ENCODE measurements around the gene GPHA2.
A peak's percentile ranks its signal among the peaks of the same experiment; 100 is the strongest.

The GPHA2 gene

DNA sequence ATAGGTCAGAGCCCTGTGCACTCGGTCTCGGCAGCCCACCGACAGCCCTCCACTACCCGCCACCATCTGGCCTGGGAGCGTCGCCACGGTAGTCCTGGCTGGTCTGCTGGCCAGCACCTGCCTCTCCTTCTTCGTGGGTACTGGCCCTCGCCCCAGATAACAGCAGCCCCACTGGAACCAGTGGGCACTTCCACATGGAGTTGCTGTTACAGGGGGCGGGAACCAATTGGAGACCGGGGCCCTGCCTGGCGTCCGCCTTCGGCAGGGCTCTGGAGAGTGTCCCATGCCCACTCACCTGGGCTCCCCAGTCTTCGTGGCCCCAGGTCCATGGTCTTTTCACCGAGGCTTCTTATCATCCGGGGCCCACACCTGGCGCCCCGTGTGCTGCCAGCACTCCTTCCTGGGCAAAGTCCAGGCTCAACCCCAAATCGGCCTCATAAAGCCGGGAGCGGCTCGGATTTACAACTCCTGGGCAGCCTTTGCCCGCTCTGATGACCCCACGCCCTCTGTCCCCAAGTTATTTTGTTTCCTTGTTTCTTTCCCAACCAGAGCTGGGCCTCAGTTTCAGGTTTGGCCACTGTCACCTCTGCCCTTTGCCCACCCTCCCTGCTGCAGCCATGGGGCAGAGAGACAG lies 44.4 kb downstream of the GPHA2 start:
- DNase-seq (ENCODE audit: low read depth in 2 of 2) = no peak

DNA sequence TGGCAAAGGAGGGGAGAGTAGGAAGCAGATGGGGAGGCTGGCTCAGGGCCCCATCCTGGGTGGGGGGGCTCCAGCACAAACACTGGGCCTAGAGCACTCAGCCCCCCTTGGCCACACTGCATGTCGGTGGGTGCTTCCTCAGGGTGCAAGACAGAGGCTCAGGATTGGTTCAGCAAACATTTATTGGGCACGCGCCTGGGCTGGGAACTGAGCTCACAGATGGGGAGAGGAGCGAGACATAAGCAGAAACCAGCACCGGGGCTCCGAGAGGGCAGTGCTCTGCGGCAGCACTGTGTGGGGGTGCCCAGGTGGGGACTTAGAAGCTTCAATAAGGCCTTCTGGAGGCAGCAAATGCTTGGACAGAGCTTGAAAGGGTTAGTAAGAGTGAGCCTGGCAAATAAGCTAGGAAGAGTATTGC lies 45.2 kb downstream of the GPHA2 start:
- DNase-seq (ENCODE audit: low read depth in 2 of 2) = no peak

DNA sequence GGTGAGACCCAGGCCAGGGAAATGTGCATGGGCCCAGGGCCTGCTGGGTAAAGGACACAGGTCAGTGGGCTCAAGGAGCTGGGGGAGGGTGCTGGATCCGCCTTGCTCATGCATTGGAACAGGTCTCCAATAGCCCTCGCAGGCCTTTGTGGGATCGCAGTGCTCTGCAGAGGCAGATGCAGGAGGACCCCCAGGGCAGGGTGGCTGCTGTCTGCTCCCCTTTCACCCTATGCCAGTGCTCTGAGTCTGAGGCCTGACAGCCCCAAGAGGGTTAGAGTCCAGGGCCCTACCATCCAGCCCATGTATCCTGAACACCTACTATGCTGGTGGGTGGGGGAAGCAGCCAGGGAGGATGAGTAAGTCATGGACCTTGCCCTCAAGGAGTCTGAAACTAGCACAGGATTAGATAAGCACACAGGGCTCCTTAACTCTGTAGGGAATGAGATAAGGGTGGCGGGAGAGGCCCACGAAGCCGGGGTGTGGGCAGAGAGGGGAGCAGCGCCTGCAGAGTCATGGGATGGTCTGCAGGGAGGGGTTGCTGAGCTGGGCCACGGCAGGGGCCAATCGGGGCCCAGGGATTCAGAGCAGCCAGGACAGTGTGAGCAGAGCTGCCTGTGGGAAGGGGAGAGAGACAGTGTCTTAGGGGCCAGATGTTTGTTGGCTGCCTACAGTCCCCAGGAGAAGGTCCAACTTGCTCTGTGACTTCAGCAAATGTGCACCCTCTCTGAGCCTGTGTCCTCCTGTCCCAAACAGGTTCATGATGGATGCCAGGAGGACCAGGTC lies 46.8 kb downstream of the GPHA2 start:
- no peak for DNase-seq (ENCODE audit: low read depth in 2 of 2)

DNA sequence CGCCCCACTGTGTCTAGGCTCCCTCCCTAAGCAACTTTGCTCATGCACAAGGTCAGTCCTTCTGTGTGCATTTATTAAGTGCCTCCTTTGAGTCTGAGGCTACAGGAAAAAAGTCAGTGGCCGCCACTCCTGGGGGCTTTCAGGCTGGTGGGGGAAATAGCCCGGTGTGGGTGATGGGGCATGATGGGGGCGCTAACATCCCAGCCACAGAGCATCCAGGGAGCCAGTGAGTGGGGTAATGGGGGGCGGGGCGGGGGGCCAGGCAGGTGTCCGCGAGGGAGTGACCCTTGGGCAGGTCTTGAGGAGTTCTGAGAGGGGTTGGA lies 47.3 kb downstream of the GPHA2 start:
- no peak for DNase-seq (ENCODE audit: low read depth in 2 of 2)

DNA sequence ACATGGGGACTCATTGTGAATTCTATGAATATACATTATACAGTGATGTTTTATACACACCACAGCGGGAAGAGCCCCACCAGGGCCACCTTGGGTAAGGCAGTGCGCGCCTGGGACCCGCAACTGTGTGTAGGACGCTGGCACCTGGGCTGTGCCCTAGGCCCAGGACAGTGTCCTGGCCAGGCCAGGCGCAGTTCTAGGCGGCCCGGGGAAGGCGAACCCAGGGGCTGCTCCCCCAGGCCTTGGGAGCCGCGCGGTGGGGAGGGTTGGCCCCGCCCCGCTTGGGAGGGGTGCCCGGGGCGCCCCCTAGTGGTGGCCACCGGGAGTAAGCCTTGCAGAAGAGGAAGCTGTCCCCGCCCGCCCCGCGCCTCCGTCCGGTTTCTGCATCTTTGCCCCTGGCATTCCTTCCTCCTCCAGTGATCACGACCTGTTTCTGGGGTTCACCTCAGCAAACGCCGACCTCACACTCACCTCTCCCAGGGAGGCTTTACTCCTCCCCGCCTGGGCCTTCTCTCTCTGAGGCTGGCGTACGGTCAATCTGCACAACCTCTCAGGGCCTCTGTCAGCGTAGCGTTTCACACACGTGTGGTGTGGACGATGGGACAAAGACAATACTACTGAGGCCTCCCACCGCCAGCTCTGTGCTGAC lies 47.8 kb downstream of the GPHA2 start:
- DNase-seq (ENCODE audit: low read depth in 2 of 2) = peak; percentile 81 to 86

DNA sequence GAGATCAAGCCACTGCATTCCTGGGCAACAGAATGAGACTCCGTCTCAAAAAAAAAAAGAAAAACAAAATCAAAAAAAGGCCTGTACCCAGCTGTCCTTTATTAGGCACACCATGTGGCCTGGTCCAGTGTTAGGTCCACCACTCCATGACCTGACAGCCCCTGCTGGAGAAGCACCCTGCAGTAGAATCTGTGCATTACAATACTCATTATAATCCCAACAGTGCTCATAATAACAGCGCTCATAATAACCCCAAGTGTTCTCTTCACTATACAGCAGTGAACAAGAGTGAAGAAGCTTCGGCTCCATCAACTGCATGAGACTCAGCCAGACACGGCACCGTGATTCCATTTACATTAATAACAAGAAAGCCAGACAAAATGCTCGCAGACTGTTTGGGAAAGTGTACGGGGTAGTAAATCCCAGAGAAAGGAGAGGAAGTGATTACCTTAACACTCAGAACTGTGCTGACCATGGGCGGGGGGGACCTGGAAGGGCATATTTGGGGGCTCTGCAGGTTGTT lies 48.4 kb downstream of the GPHA2 start:
- DNase-seq (ENCODE audit: low read depth in 2 of 2) = no peak

DNA sequence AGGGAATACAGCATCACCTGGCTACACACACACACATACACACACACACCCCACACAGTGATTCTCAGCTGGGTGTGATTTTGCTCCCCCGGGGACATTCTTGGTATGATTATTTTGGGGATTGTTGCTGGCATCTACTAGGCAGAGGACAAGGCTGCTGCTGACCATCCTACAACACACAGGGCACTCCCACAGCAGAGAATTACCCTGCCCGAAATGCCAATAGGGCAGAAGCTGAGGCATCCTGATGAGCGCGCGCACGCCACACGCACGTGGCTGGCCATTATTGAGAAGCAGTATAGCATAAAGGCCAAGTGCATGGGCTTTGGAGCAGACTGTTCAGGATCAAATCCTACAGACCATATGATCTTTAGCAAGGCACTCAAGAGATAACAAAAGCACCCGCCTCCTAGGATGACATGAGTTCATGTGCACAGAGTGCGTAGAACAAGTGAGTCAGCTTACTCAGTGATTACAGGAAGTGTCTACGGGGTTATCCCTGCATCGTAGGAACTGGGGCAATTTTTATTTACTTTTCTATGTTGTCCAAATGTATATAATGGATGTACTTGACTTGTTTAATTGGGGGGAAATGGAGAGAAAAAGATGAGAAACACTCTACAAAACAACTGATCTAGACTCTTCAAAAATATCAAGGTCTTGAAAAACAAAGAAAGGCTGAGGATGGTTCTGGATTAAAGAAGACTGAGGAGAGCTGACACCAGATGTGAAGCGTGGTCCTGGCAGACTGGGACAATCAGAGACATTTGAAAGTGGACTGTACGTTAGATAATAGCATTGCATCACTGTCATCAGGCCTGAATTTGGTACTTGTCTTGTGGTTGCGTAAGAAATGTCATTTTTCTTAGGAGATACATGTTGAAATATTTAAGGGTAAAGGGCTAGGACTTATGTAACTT lies 50.1 kb downstream of the GPHA2 start:
- no peak for DNase-seq (ENCODE audit: low read depth in 2 of 2)
